HG03565 (cell line): ENCODE measurements around the gene RGS7.
"Not testable (repeated sequence)": the region's sequence is repeated elsewhere in the genome, so short reads cannot be mapped to it uniquely, and the experiment has no call there.

Experiments
- ATAC-seq: cut with Tn5 transposase; IDR thresholded peaks from one replicate; pipeline ENCODE4 v1.9.1; 2021; ENCODE audit warnings: mild to moderate bottlenecking, moderate library complexity; ENCODE audit not compliant: unreplicated experiment

RGS7 gene

GRCh38 chr1:241215683-241216082 lies 141.3 kb downstream of the RGS7 start:
- no peak for ATAC-seq

- no peak for ATAC-seq
Measured at GRCh38 chr1:241215203-241215602, 141.8 kb downstream of the RGS7 start.

GRCh38 chr1:241213139-241213538 lies 143.9 kb downstream of the RGS7 start:
- ATAC-seq = no peak

GRCh38 chr1:241212628-241213027 lies 144.4 kb downstream of the RGS7 start:
- no peak for ATAC-seq

GRCh38 chr1:241208910-241209379 lies 148.1 kb downstream of the RGS7 start:
- ATAC-seq = no peak

- ATAC-seq = no peak
Measured at GRCh38 chr1:241203817-241204216, 153.2 kb downstream of the RGS7 start.

GRCh38 chr1:241202401-241202800 lies 154.6 kb downstream of the RGS7 start:
- ATAC-seq = no peak

- no peak for ATAC-seq
Measured at GRCh38 chr1:241186716-241187115, 170.3 kb downstream of the RGS7 start.

GRCh38 chr1:241181971-241182370 lies 175.0 kb downstream of the RGS7 start:
- ATAC-seq = no peak

- no peak for ATAC-seq
Measured at GRCh38 chr1:241181471-241181870, 175.5 kb downstream of the RGS7 start.

- ATAC-seq = no peak
Measured at GRCh38 chr1:241180569-241180968, 176.4 kb downstream of the RGS7 start.

- no peak for ATAC-seq
Measured at GRCh38 chr1:241177660-241178059, 179.3 kb downstream of the RGS7 start.

GRCh38 chr1:241172486-241172885 lies 184.5 kb downstream of the RGS7 start:
- ATAC-seq = no peak

GRCh38 chr1:241171991-241172390 lies 185.0 kb downstream of the RGS7 start:
- ATAC-seq = no peak

- ATAC-seq = no peak
Measured at GRCh38 chr1:241167121-241167630, 189.8 kb downstream of the RGS7 start.

GRCh38 chr1:241166625-241167024 lies 190.4 kb downstream of the RGS7 start:
- no peak for ATAC-seq

GRCh38 chr1:241165256-241165655 lies 191.7 kb downstream of the RGS7 start:
- ATAC-seq = not testable (repeated sequence)

- no peak for ATAC-seq
Measured at GRCh38 chr1:241163363-241163762, 193.6 kb downstream of the RGS7 start.

GRCh38 chr1:241161188-241161689 lies 195.8 kb downstream of the RGS7 start:
- ATAC-seq = no peak

GRCh38 chr1:241157435-241157834 lies 199.6 kb downstream of the RGS7 start:
- no peak for ATAC-seq

GRCh38 chr1:241156231-241156965 lies 200.6 kb downstream of the RGS7 start:
- ATAC-seq = no peak

- ATAC-seq = no peak
Measured at GRCh38 chr1:241145881-241146280, 211.1 kb downstream of the RGS7 start.
